Osteocyte (in vitro differentiated cells): ENCODE results near the gene PTPRR. TPM values are rescaled to one million over a fixed set of nuclear protein-coding genes. Genes with fewer than 3 reads are reported as not detected.
A peak's percentile ranks its signal among the peaks of the same experiment; 100 is the strongest.

Experiments
- DNase-seq: peaks from one replicate; pipeline ENCODE4 v3.0.0; 2021; ENCODE audit warnings: mixed read lengths; ENCODE audit not compliant: unreplicated experiment; ENCODE audit errors: extremely low spot score
- H3K27ac Mint-ChIP-seq: one replicate; pipeline ENCODE4 v1.8.0; 2021; ENCODE audit warnings: mild to moderate bottlenecking, mixed read lengths; ENCODE audit not compliant: unreplicated experiment
- H3K27me3 Mint-ChIP-seq: one replicate; pipeline ENCODE4 v1.8.0; 2021; ENCODE audit warnings: mixed read lengths; ENCODE audit not compliant: unreplicated experiment
- H3K36me3 Mint-ChIP-seq: one replicate; pipeline ENCODE4 v1.8.0; 2021; ENCODE audit warnings: mixed read lengths; ENCODE audit not compliant: unreplicated experiment
- H3K4me1 Mint-ChIP-seq: one replicate; pipeline ENCODE4 v1.8.0; 2021; ENCODE audit warnings: mixed read lengths; ENCODE audit not compliant: unreplicated experiment
- H3K4me3 Mint-ChIP-seq: one replicate; pipeline ENCODE4 v1.8.0; 2021; ENCODE audit warnings: mild to moderate bottlenecking, moderate library complexity, mixed read lengths; ENCODE audit not compliant: unreplicated experiment
- H3K9me3 Mint-ChIP-seq: one replicate; pipeline ENCODE4 v1.8.0; 2021; ENCODE audit warnings: mixed read lengths; ENCODE audit not compliant: unreplicated experiment
- total RNA-seq: library from RNA; stranded (reverse); gene quantifications from 2 replicates; pipeline ENCODE4 v1.2.1, GENCODE V29; 2021
- TF ChIP-seq, protein P1 (sequence below): fragments of 200-600 bp; sonication (generic); IDR thresholded peaks from 2 replicates; pipeline ENCODE4 v1.5.0; 2021; ENCODE audit warnings: antibody characterized with exemption, mild to moderate bottlenecking, moderate library complexity

The PTPRR gene
- total RNA-seq, 1 donor from 2014 or later, result 0.21 TPM

DNA sequence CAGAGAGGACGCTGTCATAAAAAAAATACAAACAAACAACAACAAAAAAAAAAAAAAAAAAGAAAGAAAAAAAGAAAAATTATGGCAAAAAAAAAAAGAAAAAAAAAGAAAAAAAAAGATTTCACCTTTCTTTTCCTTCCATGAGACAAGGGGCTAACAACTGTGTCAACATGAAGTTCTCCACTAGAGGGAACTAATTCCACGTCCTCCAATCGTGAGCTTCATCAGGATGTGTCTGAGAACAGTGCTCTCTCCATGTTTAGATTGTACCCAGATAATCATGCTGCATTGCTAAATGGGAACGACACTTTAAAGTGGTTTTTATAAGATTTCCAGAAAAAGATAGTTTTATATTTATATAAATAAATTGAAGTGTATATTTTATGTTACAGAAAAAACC lies 187.2 kb downstream of the PTPRR start:
- Mint-ChIP-seq H3K36me3 (no peaks in the 10 kb centered on the region), H3K27me3 (peaks cover 22% of the 10 kb centered on the region), H3K4me3 (no peak overlapping the region), H3K27ac (no peak overlapping the region), H3K9me3 (no peaks in the 10 kb centered on the region), H3K4me1 (no peaks in the 10 kb centered on the region)
- no peak for DNase-seq
- TF ChIP-seq, protein P1, sequence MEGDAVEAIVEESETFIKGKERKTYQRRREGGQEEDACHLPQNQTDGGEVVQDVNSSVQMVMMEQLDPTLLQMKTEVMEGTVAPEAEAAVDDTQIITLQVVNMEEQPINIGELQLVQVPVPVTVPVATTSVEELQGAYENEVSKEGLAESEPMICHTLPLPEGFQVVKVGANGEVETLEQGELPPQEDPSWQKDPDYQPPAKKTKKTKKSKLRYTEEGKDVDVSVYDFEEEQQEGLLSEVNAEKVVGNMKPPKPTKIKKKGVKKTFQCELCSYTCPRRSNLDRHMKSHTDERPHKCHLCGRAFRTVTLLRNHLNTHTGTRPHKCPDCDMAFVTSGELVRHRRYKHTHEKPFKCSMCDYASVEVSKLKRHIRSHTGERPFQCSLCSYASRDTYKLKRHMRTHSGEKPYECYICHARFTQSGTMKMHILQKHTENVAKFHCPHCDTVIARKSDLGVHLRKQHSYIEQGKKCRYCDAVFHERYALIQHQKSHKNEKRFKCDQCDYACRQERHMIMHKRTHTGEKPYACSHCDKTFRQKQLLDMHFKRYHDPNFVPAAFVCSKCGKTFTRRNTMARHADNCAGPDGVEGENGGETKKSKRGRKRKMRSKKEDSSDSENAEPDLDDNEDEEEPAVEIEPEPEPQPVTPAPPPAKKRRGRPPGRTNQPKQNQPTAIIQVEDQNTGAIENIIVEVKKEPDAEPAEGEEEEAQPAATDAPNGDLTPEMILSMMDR, result peak; percentile 76

DNA sequence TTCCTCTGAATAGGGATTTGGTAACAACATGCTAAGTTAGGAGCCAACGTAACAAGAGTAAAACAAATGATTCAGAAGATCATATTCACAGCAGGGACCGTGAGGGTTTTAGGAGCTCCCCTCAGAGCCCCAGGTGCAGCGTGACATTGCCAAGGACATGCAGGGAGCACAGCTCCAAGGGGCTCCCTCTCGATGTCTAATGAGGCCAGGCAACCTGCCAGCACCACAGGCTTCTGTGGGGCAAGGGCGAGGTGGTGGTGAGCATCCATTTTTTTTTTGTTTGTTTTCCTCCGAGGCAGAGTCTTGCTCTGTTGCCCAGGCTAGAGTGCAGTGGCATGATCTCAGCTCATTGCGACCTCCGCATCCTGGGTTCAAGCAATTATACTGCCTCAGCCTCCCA lies 188.3 kb downstream of the PTPRR start:
- peaks cover 16% of the 10 kb centered on the region for H3K27me3 Mint-ChIP-seq
- no peaks in the 10 kb centered on the region for H3K4me1 Mint-ChIP-seq
- no peak overlapping the region for H3K27ac Mint-ChIP-seq
- TF ChIP-seq, protein P1, result no peak
- no peak for DNase-seq
- no peak overlapping the region for H3K4me3 Mint-ChIP-seq
- no peaks in the 10 kb centered on the region for H3K9me3 Mint-ChIP-seq
- H3K36me3 Mint-ChIP-seq, result no peaks in the 10 kb centered on the region

DNA sequence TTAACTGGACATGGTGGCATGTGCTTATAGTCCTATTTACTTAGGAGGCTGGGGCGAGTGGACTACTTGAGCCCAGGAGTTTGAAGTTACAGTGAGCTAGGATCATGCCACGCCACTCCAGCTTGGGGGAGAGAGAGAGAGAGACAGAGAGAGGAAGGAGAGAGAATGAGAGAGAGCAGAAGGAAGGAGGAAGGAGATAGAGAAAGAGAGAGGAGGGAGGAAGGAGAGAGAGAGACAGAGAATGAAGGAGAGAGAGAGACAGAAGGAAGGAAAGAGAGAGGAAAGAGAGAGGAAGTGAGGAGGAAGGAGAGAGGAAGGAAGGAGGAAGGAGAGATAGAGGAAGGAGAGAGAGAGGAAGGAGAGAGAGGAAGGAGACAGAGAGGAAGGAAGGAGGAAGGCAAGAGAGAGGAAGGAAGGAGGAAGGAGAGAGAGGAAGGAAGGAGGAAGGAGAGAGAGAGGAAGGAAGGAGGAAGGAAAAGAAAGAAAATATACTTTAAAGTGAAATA lies 189.8 kb downstream of the PTPRR start:
- Mint-ChIP-seq H3K9me3 (no peaks in the 10 kb centered on the region), H3K36me3 (no peaks in the 10 kb centered on the region), H3K4me1 (no peaks in the 10 kb centered on the region), H3K27ac (no peak overlapping the region), H3K4me3 (no peak overlapping the region), H3K27me3 (peaks cover 14% of the 10 kb centered on the region)
- no peak for DNase-seq
- TF ChIP-seq, protein P1, result no peak

DNA sequence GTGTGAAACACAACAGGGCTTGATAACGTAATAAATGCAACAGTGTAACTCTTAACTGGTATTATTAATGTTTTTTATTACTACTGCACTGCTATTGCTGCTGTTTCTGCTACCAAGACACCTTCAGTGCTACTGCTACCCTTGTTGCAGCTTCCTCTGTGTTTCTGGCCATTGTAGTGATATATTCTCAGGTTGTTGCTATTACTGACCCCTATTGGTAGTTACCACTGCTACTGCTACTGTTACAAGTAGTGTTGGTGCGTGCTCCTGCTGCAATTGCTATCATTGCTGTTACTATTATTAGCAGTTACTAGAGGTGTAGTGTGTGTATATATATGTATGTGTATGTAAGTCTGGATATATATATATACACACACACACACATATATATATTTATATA lies 196.1 kb downstream of the PTPRR start:
- Mint-ChIP-seq H3K27ac (no peak overlapping the region), H3K9me3 (no peaks in the 10 kb centered on the region), H3K4me1 (peaks cover 3% of the 10 kb centered on the region), H3K27me3 (peaks cover 4% of the 10 kb centered on the region), H3K36me3 (no peaks in the 10 kb centered on the region), H3K4me3 (no peak overlapping the region)
- TF ChIP-seq, protein P1, result peak; percentile 24
- DNase-seq, result no peak

DNA sequence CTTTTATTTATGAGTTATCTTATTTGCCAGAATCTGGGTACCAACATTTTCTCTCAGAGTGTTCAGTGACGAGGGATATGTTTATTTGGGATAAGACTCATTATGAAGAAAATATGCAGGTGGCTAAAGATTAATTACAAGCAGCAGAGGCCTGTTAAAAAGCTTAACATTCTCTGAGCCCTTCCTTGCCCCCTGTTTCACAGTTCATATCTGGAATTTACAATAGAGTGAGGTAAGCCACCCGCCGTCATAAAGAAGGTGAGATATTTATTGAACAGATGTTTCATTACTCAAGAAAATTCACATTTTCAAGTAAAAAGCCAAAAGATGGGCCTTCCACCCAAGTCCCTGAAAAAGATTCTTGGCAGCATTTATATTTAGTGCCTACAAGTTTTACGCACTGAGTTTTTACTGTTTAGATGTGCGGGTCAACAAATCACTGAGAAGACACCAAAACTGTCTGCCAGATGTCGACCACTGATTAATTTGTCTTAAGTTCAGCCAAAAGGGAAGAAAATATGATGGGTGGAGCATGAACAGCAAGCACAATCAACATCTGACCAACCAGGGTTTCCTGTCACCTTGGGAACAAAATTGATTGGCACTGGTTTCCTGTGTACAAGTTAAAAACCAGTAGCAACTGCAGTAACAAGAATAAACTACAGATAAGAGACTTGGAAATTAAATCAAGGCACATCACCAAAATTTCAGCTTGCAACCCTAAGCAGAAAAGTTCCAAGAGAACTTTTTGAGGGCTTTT lies 197.8 kb downstream of the PTPRR start:
- peaks cover 11% of the 10 kb centered on the region for H3K27me3 Mint-ChIP-seq
- no peak overlapping the region for H3K27ac Mint-ChIP-seq
- no peak overlapping the region for H3K4me3 Mint-ChIP-seq
- no peak for DNase-seq
- H3K9me3 Mint-ChIP-seq, result no peaks in the 10 kb centered on the region
- no peaks in the 10 kb centered on the region for H3K36me3 Mint-ChIP-seq
- TF ChIP-seq, protein P1, result no peak
- H3K4me1 Mint-ChIP-seq, result peaks cover 3% of the 10 kb centered on the region
